Stimulated activated CD8-positive, alpha-beta memory T cell treated with anti-CD3 and anti-CD28 coated beads, Interleukin-4, amount 100 ng/mL, for 4 hours (primary cell): ENCODE results near the gene C20orf204.

Source experiments
- DNase-seq, 2 donors: peaks; one replicate each; pipeline ENCODE4 v3.0.0-alpha.2; 2020; ENCODE audit warnings: low read depth in 2 of 2, low spot score in 1 of 2

Gene C20orf204

DNA sequence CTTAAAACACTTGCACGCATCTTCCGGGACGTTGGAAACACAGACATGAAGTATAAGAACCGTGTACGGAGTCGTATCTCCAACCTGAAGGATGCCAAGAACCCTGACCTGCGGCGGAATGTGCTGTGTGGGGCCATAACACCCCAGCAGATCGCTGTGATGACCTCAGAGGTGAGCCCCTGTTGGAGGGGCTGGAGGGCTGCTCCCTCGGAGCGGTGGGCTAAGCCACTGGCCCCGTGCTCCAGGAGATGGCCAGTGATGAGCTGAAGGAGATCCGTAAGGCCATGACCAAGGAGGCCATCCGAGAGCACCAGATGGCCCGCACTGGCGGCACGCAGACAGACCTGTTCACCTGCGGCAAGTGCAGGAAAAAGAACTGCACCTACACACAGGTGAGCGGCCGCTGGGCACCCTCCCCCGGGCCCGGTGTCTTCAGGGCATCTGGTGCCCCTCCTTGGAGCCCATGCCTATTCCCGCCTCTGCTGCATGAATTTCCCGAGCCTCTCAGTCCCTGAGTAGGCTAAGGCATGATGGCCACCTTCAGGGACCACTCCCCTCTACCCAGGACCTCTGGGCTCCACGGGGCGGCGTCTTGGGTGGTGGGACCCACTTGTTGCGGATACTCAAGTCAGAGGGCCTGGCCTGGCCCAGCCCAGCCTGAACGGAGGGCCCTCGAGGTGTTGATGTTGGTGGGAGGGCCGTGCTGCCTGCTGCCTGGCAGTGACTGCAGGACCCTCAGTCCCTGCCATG is 34.4 kb downstream of the C20orf204 start:
- no peak for DNase-seq

DNA sequence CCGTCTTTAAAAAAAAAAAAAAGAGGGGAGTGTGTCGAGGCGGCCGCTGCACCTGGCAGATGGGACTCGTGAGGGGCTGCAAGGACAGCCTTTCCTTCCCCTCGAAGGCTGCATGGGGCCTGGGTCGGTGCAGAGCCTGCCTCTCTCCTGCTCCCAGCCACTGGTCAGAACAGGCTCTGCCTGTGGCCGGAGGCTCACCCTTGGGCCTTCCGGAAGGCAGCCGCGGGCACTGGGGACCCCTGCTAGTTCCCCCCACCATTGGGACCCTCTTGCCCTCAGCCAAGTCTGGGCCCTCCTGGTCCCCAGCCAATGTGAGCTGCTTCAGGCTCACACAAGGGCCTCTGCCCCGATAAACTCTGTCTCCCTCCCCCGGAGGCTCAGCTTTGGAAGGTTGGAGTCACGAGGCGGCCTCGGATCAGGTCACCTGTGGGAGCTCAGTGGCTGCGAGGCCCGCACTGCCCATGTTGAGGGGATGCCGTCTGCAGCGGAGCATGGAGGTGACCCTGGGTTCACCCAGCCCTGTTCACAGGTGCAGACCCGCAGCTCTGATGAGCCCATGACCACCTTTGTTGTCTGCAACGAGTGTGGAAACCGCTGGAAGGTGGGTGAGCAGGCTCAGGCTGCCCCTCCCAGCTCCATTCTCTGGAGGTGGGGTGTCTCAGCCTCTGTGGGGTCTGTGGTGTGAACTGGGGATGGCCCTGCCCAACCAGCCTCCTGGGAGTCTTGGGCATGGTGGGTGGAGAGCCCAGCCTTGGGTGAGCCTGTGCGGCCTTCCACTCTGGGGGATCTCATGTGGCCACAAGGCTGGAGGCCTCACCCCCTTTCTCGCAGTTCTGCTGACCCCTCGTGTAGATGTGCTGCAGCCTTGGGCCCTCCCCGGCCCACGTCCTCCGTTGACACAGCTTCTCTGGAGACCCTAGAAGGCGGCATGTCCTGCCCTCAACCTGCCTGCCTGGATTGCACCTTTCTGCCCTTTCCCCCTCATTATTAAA is 35.7 kb downstream of the C20orf204 start:
- no peak for DNase-seq

DNA sequence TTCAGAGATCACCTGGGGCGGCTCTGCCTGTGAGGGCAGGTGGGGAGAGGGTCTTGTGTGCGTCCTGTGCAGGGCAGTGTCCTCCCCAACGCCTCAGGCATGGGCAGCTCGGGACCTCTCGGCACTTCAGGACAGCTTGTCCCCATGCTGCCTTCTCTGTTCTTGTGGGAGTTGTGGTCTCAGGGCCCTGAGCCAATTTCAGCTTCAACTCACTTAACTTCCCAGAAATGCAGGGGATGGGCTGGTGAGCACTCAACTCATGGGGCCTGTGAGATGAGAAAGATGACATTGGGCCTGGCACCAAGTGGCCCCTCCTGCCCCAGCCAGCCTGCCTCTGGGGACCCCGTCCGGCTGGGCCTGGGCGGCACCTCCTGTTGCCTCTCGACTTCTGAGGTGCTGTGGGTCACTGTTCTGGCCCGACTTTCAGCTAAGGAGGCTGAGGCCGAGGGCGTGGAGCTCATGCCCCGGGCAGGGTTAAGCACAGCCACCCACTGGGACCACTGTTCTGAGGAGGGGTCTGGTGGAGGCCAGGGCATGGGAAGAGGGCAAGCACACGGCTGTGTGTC is 36.6 kb downstream of the C20orf204 start:
- DNase-seq = no peak

- no peak for DNase-seq
Observed at GRCh38 chr20:64073476-64074183, 37.6 kb downstream of the C20orf204 start.

GRCh38 chr20:64074184-64074789 is 38.3 kb downstream of the C20orf204 start:
- DNase-seq = no peak

DNA sequence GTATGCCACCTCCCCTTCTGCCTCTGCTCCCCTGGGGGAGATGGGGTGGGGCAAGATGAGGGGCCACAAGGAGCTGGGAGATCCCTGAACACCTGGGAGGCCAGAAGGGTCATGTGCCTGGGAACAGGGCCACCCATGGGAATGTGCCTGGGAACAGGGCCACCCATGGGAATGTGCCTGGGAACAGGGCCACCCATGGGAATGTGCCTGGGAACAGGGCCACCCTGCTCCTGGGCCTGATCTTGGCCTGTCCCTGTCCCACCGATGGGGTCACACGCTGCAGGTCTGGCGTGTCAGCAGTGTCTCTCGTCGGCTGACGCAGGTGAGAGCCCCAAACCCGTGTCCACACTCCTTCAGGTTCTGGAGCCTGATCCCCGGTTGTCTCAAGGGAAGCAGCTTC is 39.0 kb downstream of the C20orf204 start:
- DNase-seq = no peak

DNA sequence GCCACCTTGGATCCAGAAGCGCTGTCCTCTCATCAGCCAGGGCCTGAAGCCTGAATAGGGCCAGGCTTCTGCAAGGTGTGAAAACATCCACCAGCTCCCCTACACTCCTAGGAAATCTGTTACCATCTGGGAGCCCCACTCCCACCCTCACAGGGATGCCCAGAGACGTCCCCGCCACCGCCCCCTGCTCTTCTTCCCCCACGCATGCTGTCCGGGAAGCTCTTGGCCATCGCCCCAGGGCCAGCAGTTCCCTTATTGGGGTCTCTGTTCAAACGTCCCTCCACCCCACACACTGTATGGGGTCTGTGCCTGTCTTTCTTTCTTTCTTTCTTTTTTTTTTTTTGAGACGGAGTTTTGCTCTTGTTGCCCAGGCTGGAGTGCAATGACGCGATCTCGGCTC is 39.6 kb downstream of the C20orf204 start:
- no peak for DNase-seq

DNA sequence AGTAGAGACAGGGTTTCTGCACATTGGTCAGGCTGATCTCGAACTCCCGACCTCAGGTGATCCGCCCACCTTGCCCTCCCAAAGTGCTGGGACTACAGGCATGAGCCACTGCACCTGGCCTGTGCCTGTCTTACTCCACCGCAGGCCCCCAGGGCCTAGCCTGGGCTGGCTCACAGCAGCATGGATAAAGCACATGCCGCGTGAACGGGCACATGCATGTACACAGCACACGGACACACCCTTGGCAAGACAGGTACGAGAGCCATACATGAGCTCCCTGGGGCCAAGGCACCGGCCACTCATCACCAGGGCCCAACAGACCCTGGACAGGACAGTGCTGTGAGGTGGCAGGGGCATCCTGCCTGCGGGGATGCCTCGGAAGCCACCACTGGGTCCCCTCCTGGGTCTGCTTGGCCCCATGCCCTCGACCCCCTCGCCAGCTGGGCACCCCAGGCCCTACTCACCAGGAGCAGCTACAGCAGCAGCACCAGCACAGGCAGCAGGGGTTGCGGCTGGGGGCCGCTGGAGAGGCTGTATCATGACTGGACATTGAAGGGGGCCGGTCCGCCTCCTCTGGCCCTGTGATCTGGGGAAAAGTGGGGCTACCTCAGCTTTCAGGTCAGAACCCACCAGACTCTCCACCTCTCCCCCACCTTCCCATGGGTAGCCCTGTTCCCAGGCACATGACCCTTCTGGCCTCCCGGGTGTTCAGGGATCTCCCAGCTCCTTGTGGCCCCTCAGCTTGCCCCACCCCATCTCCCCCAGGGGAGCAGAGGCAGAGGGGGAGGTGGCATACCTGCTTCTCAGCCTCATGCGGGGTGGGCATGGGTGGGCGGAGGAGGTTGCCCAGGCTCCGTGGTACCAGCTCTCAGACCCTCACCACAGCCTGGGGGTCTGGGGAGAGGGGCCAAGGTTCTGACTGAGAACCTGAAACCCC is 40.3 kb downstream of the C20orf204 start:
- no peak for DNase-seq

- DNase-seq = no peak
Observed at GRCh38 chr20:64077094-64077493, 41.1 kb downstream of the C20orf204 start.

DNA sequence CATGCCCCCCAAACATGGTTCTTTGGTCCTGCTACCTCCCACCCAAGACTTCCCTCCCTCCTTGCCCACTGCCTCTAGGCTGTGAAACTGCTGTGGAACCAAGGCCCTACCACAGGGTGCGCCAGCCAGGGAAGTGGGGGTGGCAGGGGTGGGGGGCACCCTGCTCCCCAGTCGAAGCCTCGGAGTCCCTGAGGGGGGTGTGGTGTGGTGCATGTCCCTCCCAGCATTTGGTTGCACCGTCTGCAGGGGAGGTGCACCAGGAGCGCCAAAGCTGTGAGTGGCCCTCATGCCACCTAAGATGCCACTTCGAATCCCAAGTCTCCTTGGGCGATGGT is 41.5 kb downstream of the C20orf204 start:
- DNase-seq = no peak

- no peak for DNase-seq
Observed at GRCh38 chr20:64077876-64078551, 42.0 kb downstream of the C20orf204 start.

DNA sequence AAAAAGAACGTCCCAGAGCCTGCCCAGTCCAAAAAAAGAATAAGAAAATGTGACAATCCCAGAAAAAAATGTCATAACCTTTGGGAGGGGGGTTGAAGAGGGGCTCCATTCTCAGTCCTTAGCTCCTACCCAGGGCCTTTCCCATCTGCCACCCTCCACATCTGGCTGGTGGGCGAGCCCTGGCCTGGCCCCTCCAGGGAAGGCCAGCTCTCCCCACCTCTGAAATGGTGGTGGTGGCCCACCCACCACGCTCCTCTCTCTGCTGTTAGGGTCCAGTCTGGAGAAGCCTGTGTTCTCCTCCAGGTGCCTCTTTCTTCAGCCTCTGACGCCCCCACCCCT is 42.9 kb downstream of the C20orf204 start:
- no peak for DNase-seq

DNA sequence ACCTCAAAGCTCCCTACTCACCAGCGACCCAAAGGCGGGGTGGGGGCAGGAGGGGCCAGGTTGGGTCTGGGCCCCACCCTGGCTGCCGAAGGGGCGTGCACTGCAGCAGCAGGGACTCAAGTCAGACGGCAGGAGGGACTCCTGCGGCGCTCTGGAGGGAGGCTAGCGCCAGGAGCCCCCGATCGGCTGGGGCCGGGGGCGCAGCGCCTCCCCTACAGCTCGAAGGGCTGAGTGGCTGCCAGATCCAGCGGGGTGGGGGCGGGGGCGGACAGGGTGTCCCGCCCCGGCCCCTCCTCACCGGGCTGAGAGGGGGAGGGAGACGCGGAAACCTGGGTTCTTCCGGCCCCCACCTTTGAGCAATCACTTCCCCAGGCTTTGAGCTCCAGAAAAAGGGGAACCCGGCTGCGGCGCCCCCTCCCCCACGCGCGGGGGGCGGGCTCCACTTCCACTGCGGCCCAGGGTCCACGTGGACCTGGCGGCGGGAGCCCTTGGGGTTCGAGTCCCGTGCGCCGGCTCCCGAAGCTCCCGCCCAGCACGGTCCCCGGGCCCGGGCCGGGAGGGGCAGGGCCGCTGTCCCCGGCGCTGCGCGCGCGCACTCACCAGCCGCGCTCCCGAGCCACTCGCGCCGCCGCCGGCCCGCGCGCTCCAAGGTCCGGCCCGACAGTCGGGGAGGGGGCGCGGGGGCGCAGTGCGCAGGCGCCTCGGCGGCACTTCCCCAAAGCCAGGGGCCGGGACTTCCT is 43.5 kb downstream of the C20orf204 start, which contains the start of gene RGS19:
Gene RGS19, minus strand, starts transcription at position 246 of the 740 bp plus-strand sequence. CDS start 2,632 bp downstream, outside the sequence.
- DNase-seq = peak in 1 of 2 donors; percentile 48

DNA sequence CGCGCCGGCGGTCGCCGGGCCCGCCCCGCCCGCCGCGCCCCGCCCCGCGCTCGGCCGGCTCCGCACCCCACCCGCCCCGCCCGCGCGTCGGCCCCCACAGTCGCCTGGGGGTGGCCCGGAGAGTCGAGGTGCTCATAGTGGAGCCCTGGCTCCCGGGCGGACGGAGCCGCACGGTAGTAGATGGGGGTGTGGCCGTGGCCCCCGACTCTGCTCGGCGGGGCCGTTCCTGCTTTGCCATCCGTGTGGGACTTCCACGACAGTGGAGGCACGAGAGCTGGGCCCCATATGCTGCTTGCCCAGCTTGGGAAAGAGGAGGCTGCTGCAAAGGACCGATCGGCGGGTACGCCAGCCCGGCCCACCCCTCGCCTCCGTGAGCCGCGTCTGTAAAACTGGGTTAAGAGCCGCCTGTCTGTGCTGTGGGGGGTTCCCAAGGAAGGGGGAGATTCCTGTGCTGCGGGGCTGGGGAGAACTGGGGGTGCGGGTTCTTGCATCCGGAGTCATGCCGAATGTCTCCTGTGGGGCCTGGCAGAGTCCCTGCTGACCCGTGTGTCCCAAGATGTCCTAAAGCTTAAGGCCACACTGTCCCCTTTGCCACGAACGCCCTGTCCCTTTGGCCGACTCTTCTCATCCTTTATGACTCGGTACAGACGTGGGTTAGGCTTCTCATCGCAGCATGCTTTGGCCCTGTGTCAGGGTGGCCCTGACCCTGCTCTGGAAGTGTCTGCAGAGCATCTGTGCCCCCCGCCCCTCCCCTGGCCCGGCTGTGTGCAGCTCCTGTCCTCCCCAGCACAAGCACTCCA is 44.2 kb downstream of the C20orf204 start, which contains the start of gene OPRL1:
Gene OPRL1, plus strand, starts transcription at position 70 of the 800 bp plus-strand sequence. CDS start 12,639 bp downstream, outside the sequence.
- DNase-seq = no peak

- DNase-seq = no peak
Observed at GRCh38 chr20:64080813-64081623, 45.0 kb downstream of the C20orf204 start.

DNA sequence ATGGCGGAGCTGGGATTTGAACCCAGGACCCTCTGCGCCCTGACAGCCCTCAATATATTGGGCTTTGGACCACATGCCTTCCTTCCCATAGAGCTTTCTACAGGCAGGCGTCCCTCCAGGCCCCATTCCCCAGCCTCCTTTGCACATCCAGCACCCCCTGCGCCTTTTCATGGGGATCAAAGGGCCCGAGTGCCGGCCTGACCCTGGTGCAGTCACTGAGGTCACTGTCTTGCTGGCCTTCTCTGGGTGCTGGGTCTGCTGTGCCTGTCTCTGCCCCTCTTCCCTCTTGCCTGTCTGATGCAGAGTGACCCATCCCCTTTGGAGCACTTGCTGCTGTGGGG is 45.6 kb downstream of the C20orf204 start:
- no peak for DNase-seq
